Neuronal stem cell (in vitro differentiated cells): ENCODE results near the gene MPPED1.

Experiments used
- DNase-seq: peaks from one replicate; pipeline ENCODE4 v3.0.0-alpha.2; 2013; ENCODE audit warnings: low spot score
- H2AFZ ChIP-seq: one replicate; pipeline ENCODE4 v1.6.1; 2013; ENCODE audit warnings: mild to moderate bottlenecking, low read length, inconsistent platforms
- H2AK5ac ChIP-seq: 2 replicates; pipeline ENCODE4 v1.6.1; 2013; ENCODE audit warnings: low read depth, mild to moderate bottlenecking, inconsistent platforms, low read length, moderate library complexity, mixed read lengths
- H2BK120ac ChIP-seq: 2 replicates; pipeline ENCODE4 v1.6.1; 2013; ENCODE audit warnings: low read depth, mild to moderate bottlenecking, inconsistent platforms, low read length, moderate library complexity, mixed read lengths
- H2BK12ac ChIP-seq: one replicate; pipeline ENCODE4 v1.6.1; 2013; ENCODE audit warnings: low read length, inconsistent platforms
- H2BK15ac ChIP-seq: 2 replicates; pipeline ENCODE4 v1.6.1; 2013; ENCODE audit warnings: mild to moderate bottlenecking, low read length, inconsistent platforms, mixed read lengths
- H2BK5ac ChIP-seq: one replicate; pipeline ENCODE4 v1.6.1; 2013; ENCODE audit warnings: inconsistent platforms, mild to moderate bottlenecking, low read length, moderate library complexity
- H3K14ac ChIP-seq: one replicate; pipeline ENCODE4 v1.6.1; 2013; ENCODE audit warnings: low read length, inconsistent platforms
- H3K18ac ChIP-seq: 2 replicates; pipeline ENCODE4 v1.6.1; 2013; ENCODE audit warnings: low read length, inconsistent platforms
- H3K23ac ChIP-seq: 2 replicates; pipeline ENCODE4 v1.6.1; 2013; ENCODE audit warnings: low read depth, mild to moderate bottlenecking, mixed read lengths, low read length, inconsistent platforms; ENCODE audit not compliant: poor library complexity
- H3K27ac ChIP-seq: replicated peaks from 3 replicates; pipeline ENCODE4 v1.5.1; 2013; ENCODE audit warnings: low read length, inconsistent platforms
- H3K27me3 ChIP-seq, 3 experiments: 2 replicates each; pipeline ENCODE4 v1.6.1; 2013; ENCODE audit warnings: low read length in 3 of 3, mild to moderate bottlenecking in 2 of 3, inconsistent platforms in 1 of 3, low read depth in 1 of 3, mixed read lengths in 1 of 3, moderate library complexity in 1 of 3; ENCODE audit not compliant: control insufficient read depth in 3 of 3, insufficient read depth in 3 of 3
- H3K36me3 ChIP-seq, 2 donors: replicated peaks in 1 of 2; 2 replicates each; pipeline ENCODE4 v1.6.1; 2013; ENCODE audit warnings: low read length in 2 of 2; ENCODE audit not compliant: control insufficient read depth in 2 of 2, insufficient read depth in 2 of 2
- H3K4ac ChIP-seq: 2 replicates; pipeline ENCODE4 v1.6.1; 2013; ENCODE audit warnings: inconsistent platforms, mild to moderate bottlenecking, low read length, moderate library complexity
- H3K4me1 ChIP-seq, 2 donors: 1 replicate in 1 of 2; 2 replicates in 1 of 2; pipeline ENCODE4 v1.6.1; 2013; ENCODE audit warnings: low read length in 2 of 2, low read depth in 1 of 2; ENCODE audit not compliant: control insufficient read depth in 2 of 2, insufficient read depth in 1 of 2
- H3K4me2 ChIP-seq: one replicate; pipeline ENCODE4 v1.6.1; 2013; ENCODE audit warnings: mild to moderate bottlenecking, low read length, inconsistent platforms; ENCODE audit not compliant: insufficient read depth, poor library complexity, severe bottlenecking
- H3K4me3 ChIP-seq, 2 donors: 2 replicates each; pipeline ENCODE4 v1.5.1; 2013; ENCODE audit warnings: low read length in 2 of 2, mild to moderate bottlenecking in 2 of 2, inconsistent platforms in 1 of 2, moderate library complexity in 1 of 2
- H3K79me1 ChIP-seq: one replicate; pipeline ENCODE4 v1.6.1; 2013; ENCODE audit warnings: low read depth, mild to moderate bottlenecking, inconsistent platforms, low read length, moderate library complexity
- H3K9ac ChIP-seq: one replicate; pipeline ENCODE4 v1.6.1; 2013; ENCODE audit warnings: mild to moderate bottlenecking, low read depth, low read length, inconsistent platforms; ENCODE audit not compliant: poor library complexity
- H3K9me3 ChIP-seq, 2 donors: replicated peaks in 1 of 2; 2 replicates each; pipeline versions ENCODE3 to v1.6.1; 2013; ENCODE audit warnings: low read length in 2 of 2, mild to moderate bottlenecking in 2 of 2, inconsistent platforms in 1 of 2, low read depth in 1 of 2, mixed read lengths in 1 of 2, moderate library complexity in 1 of 2; ENCODE audit not compliant: control insufficient read depth in 2 of 2, insufficient read depth in 1 of 2
- H4K8ac ChIP-seq: one replicate; pipeline ENCODE4 v1.6.1; 2013; ENCODE audit warnings: low read depth, mild to moderate bottlenecking, inconsistent platforms, low read length, moderate library complexity
- H4K91ac ChIP-seq: one replicate; pipeline ENCODE4 v1.6.1; 2013; ENCODE audit warnings: low read length, low read depth, mild to moderate bottlenecking, inconsistent platforms; ENCODE audit not compliant: poor library complexity
- WGBS, 2 donors: extraction: QIAGEN DNeasy Blood & Tissue Kit; methylation state at CpG; one replicate each; pipeline ENCODE4 v1.1.7; 2013; ENCODE audit warnings: missing lambda C conversion rate in 2 of 2, mixed read lengths in 1 of 2; ENCODE audit not compliant: insufficient read length in 2 of 2, insufficient replicate concordance in 1 of 2; ENCODE audit errors: extremely low coverage in 2 of 2; 5-methylcytosine and 5-hydroxymethylcytosine counted together

The MPPED1 gene

GRCh38 chr22:43365715-43366440 lies 45.9 kb upstream of the MPPED1 start:
- Histone ChIP-seq H2BK15ac (peak overlapping the region; percentile 7), H3K18ac (peak overlapping the region; percentile 2), H2BK5ac (no peak overlapping the region), H3K79me1 (no peaks in the 10 kb centered on the region), H3K4me1 (peaks cover 2 to 20% of the 10 kb centered on the region in 2 donors), H3K9me3 (no peaks in the 10 kb centered on the region), H2BK12ac (no peak overlapping the region), H2BK120ac (no peak overlapping the region), H3K4me2 (no peak overlapping the region), H3K27ac (no peak overlapping the region), H3K27me3 (peaks cover 0 to 3% (median 0%) of the 10 kb centered on the region in 3 experiments), H3K4ac (no peak overlapping the region), H3K9ac (no peak overlapping the region), H3K23ac (no peak overlapping the region), H3K36me3 (no peaks in the 10 kb centered on the region), H4K8ac (no peak overlapping the region), H3K4me3 (no peak overlapping the region), H2AK5ac (peak overlapping the region; percentile 8), H2AFZ (no peak overlapping the region), H4K91ac (no peak overlapping the region), H3K14ac (no peak overlapping the region)
- DNase-seq = no peak
- WGBS, 2 donors = no CpG with 5 or more reads among the region's 6 CpGs

- Histone ChIP-seq H3K4me1 (peaks cover 0 to 13% of the 10 kb centered on the region in 2 donors), H3K4me3 (no peak overlapping the region), H3K14ac (no peak overlapping the region), H3K9me3 (peaks cover 0 to 3% of the 10 kb centered on the region in 2 donors), H3K4me2 (no peak overlapping the region), H3K18ac (peak overlapping the region; percentile 31), H2BK5ac (no peak overlapping the region), H2BK15ac (no peak overlapping the region), H3K27me3 (peaks cover 0 to 3% (median 0%) of the 10 kb centered on the region in 3 experiments), H3K36me3 (no peaks in the 10 kb centered on the region), H3K23ac (no peak overlapping the region), H3K27ac (no peak overlapping the region), H3K9ac (peak overlapping the region; percentile 39), H3K79me1 (no peaks in the 10 kb centered on the region), H2AFZ (peak overlapping the region; percentile 22), H4K91ac (no peak overlapping the region), H2BK12ac (peak overlapping the region; percentile 59), H2AK5ac (no peak overlapping the region), H2BK120ac (no peak overlapping the region), H3K4ac (no peak overlapping the region), H4K8ac (peak overlapping the region; percentile 70)
- no CpG with 5 or more reads among the region's 9 CpGs for WGBS, 2 donors
- DNase-seq = no peak
These were observed 41.8 kb upstream of the MPPED1 start for GRCh38 chr22:43370036-43370435.

GRCh38 chr22:43375951-43376455 lies 35.8 kb upstream of the MPPED1 start:
- Histone ChIP-seq H3K79me1 (no peaks in the 10 kb centered on the region), H2BK5ac (no peak overlapping the region), H3K9me3 (peaks cover 0 to 3% of the 10 kb centered on the region in 2 donors), H3K4me1 (peaks cover 0 to 3% of the 10 kb centered on the region in 2 donors), H3K9ac (no peak overlapping the region), H3K14ac (no peak overlapping the region), H4K8ac (no peak overlapping the region), H2BK120ac (no peak overlapping the region), H2BK12ac (no peak overlapping the region), H3K27ac (no peak overlapping the region), H3K36me3 (no peaks in the 10 kb centered on the region), H3K27me3 (peaks cover 0 to 5% (median 0%) of the 10 kb centered on the region in 3 experiments), H3K18ac (no peak overlapping the region), H3K4me2 (no peak overlapping the region), H4K91ac (no peak overlapping the region), H2BK15ac (no peak overlapping the region), H3K4ac (no peak overlapping the region), H2AK5ac (no peak overlapping the region), H3K4me3 (no peak overlapping the region), H3K23ac (no peak overlapping the region), H2AFZ (no peak overlapping the region)
- no peak for DNase-seq
- WGBS, 2 donors = no CpG with 5 or more reads among the region's 4 CpGs

- H3K9me3 ChIP-seq = peaks cover 0 to 3% of the 10 kb centered on the region in 2 donors
- no peak overlapping the region for H2BK12ac ChIP-seq
- no peak overlapping the region for H3K14ac ChIP-seq
- no peaks in the 10 kb centered on the region for H3K79me1 ChIP-seq
- H2AK5ac ChIP-seq = no peak overlapping the region
- H3K4me1 ChIP-seq = no peaks in the 10 kb centered on the region
- H4K91ac ChIP-seq = no peak overlapping the region
- 100% methylated on average over 2 of the region's 15 CpGs; no CpG with 5 or more reads in 1 of the 2 donors for WGBS, 2 donors
- H2AFZ ChIP-seq = no peak overlapping the region
- no peak overlapping the region for H4K8ac ChIP-seq
- H3K23ac ChIP-seq = no peak overlapping the region
- H3K9ac ChIP-seq = no peak overlapping the region
- H3K4me3 ChIP-seq = no peak overlapping the region
- H2BK5ac ChIP-seq = no peak overlapping the region
- no peak overlapping the region for H3K4ac ChIP-seq
- no peak overlapping the region for H2BK120ac ChIP-seq
- no peaks in the 10 kb centered on the region for H3K36me3 ChIP-seq
- peaks cover 0 to 11% (median 0%) of the 10 kb centered on the region in 3 experiments for H3K27me3 ChIP-seq
- no peak for DNase-seq
- no peak overlapping the region for H3K27ac ChIP-seq
- H3K4me2 ChIP-seq = no peak overlapping the region
- H3K18ac ChIP-seq = peak overlapping the region; percentile 2
- H2BK15ac ChIP-seq = no peak overlapping the region
These were observed 34.9 kb upstream of the MPPED1 start for GRCh38 chr22:43376765-43377547.
